HUDEP-2 (cell line): ENCODE data around the gene ACBD6.
"Not testable (repeated sequence)": the region's sequence is repeated elsewhere in the genome, so short reads cannot be mapped to it uniquely, and the experiment has no call there.

Experiments
- DNase-seq, 76 experiments: peaks; one replicate each; lab custom pipeline; 2025; ENCODE audit not compliant: unreplicated experiment in 76 of 76; lab: John Stamatoyannopoulos, UW

Gene ACBD6

DNA sequence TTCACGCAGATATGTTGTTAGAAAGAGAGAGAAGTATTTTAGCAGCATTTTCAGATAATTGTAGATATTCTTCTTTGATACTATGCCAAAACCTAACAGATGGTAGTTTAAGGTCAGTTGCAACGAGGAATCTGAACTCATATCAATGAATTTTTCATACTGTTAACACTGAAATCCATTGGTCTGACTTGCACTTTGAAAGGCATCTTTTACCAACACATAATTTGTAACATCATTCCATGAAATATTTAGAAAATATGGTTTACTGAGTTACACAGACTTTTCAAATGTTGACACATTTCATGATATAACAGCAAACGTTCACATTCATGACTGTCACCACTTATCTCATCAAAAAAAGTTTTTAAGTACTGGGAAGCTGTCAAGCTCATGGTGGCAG lies 4.6 kb downstream of the ACBD6 start:
- DNase-seq = no peak

DNA sequence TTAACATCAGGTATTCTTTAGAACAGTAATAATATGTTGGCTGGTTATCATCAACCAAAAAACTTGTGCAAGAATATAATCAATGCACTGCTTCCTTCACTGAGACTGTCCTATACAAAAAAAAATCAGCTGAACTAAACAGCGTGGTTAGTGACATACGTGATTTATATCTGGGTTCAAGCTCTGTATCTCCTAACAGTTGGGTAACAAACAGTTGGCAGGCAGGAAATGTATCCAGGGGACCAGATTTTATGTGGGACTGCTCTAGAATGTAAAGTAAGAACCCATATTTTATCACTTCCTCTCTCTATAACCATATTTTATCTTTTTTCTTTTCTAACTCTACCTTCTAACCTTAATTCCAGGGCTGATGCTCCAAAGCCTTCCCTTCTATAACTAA lies 8.0 kb downstream of the ACBD6 start:
- no peak for DNase-seq

DNA sequence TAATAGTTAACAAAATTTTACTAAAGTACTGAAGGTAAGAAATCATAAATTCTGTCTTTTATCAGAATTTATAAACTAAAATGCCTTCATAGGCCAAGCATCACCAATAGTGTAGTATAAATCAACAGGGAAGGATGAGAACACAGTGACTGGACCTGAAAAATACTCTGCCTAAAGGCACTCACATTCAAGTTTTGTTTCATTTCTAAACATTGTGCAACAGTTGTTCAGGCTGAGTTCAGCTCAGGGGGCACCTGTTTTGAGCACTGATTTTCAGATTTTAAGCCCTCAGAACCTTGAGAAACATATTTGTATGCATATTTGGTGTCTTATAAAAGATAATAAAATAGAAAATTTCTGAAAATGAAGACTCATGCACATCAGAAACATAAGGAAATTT lies 12.4 kb downstream of the ACBD6 start:
- no peak for DNase-seq

DNA sequence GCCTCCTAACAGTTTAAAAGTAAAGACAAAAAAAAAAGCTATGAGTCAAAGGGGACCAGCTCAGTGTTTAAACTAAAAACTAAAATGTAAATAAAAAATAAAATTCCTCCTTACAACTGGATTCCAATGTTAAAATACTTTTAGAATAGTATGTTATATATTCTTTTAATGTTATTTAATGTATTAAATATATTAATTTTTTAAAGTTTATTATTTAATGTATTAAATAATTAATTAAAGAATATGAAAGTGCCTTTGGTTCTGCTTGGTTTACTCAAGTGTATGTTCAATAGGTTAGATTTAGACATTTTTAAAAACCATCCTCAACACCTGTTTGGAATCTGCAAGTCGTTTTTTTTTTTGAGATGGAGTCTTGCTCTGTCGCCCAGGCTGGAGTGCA lies 13.1 kb downstream of the ACBD6 start:
- DNase-seq = no peak

DNA sequence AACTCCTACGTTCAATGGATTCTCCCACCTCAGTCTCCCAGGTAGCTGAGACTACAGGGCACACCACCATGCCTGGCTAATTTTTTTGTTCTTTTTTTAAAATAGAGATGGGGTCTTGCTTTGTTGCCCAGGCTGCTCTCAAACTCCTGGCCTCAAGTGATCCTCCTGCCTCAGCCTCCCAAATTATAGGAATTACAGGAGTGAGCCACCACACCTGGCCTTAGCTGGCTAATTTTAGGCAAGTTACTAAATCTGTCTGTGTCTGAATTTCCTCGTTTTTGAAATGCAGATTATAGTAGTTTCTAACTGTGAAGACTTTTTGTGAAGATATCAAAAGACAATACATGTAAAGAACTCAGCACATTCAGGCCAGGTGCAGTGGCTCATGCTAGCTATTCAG lies 13.7 kb downstream of the ACBD6 start:
- DNase-seq = no peak

DNA sequence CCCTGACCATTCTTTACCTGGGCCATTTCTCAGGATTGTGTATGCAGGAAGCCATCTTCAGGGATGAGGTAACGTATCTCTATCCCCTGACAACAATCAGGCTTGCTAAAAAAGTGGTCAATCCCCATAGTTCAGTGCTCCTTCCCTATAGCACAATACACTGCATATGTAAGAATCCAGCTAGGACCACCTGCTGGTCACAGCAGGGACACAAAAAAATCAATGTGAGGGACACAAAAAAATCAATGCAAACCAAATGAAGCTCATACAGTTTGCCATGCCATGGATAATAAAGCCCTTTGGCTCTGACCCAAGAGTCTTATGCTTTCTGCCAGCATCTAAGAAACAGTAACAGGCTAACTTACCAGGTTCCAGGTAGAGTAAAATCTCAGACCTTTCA lies 16.3 kb downstream of the ACBD6 start:
- no peak for DNase-seq

DNA sequence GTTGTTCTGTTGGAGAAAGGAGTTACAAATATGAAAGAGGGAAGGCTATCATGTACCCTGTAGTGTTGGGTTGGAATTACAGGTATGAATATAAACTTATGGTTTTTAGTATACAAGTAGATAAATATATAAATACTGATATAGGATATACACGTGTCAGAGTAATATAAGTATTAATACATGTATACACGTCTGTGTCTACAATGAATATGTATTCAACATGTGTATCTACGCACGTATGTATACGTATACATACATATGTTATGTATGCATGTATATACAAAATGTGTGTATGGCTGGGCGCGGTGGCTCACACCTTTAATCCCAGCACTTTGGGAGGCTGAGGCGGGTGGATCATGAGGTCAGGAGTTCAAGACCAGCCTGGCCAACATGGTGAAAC lies 17.9 kb downstream of the ACBD6 start:
- no peak for DNase-seq

DNA sequence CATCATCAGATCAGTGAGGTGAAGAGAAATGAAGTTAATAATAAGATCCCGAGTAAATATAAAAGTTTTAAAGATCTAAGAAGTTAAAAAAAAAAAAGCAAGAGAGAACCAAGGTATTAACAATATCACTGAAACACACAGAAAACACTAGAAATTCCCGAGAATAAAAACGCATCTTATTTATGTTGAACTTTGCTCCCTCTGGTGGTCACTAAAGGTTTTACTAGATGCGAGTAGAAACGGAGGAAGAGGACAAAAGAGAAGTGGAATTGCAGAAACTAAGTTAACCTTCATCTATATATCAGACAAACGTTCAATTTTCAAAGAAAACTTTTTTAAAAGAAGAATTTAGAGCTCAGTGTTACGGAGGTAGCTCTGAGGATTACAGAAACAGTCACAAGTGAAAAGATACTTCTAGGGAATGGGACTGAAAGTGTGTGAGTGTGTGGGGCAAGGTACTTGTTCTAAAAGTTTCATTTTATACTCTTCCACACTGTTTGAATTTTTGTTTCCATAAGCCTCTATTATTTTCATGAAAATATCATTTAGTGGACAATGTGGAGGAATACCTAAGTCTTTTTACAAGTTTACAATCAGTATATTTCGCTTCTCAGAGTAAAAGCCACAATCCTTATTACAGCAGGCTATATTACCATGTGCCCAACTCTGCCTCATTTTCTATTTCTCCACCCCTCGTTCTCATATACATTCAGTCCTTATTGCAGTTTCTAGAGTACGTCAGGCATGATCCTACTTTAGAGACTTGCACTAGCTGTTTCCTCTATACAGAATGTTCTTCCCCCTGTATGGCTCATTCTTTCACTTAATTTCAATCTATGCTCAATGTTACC lies 19.7 kb downstream of the ACBD6 start:
- DNase-seq = peak in 25 of 76 experiments; percentile 2 to 58 (median 23)

DNA sequence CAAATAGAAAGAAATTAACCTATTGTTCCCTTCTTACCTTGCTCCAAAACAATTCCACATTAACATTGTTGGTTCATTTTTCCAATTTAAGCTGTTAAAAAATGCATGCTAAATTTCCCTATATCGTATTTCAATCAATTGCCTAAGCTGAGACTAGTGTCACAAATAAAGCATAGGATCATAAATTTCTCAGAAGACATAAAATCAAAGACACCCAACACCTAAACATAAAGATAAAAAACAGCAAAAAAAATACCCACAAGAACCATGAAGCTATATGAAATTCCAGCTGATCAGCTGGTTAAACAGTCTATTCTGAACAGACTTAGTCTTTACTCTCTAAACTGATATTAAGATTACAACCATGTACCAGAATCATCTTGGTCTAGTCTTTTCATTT lies 32.3 kb downstream of the ACBD6 start:
- DNase-seq = no peak

DNA sequence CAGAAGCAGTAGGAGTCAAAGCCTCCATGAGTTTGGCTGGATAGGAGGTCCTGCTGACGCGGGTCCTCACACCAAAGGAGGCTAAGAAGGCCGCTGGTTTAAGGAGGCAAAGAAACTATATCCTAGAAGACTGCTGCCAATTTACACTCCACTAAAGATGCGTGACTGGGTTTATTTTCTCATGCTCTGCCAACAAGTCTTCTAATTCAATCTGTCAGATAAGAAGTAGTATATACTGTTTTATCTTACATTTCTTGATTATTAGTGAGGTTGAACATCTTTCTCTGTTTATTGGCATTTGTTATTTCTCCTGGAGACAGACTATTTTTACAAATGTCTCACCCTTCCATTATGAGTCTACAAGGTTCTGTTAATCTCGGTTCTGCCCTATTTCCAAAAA lies 34.1 kb downstream of the ACBD6 start:
- DNase-seq = no peak

DNA sequence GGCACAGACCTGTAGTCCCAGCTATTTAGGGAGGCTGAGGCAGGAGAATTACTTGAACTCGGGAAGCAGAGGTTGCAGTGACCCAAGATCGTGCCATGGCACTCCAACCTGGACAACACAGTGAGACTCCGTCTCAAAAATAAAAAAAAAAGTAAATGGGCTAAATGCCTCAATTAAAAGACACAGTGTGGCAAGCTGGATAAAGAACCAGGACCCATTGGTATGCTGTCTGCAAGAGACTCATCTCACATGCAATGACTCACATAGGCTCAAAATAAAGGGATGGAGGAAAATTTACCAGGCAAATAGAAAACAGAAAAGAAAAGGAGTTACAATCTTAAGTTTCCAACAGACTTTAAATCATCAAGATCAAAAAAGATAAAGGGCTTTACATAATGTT lies 40.3 kb downstream of the ACBD6 start:
- DNase-seq = no peak

DNA sequence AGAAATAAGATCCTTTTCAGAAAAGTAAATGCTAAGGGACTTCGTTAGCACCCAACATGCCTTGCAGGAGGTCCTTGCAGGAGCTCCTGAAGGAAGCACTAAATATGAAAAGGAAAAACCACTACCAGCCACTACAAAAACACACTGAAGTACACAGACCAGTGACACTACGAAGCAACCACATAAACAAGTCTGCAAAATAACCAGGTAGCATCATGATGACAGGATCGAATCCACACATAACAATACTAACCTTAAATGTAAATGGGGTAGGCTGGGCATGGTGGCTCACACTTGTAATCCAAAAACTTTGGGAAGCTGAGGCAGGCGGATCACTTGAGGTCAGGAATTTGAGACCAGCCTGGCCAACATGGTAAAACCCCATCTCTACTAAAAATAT lies 40.7 kb downstream of the ACBD6 start:
- DNase-seq = not testable (repeated sequence)

DNA sequence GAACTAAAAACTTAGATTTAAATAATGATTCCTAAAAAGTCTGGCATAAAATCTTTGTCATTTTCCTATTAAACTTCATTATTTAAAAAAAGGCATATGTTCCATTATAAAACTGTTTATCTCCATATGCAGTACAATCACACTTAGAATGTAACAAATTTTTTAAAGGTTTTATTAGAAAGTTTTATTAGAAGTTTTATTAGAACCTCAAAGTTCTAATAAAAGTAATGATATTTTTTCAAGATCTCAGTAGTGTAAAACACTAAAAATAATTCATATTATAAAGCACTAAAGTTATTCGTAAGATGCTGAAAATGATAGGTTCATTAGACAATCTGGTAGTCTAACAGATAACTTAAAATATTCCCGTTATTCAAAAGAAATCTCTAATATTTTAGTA lies 43.6 kb downstream of the ACBD6 start:
- DNase-seq = no peak

DNA sequence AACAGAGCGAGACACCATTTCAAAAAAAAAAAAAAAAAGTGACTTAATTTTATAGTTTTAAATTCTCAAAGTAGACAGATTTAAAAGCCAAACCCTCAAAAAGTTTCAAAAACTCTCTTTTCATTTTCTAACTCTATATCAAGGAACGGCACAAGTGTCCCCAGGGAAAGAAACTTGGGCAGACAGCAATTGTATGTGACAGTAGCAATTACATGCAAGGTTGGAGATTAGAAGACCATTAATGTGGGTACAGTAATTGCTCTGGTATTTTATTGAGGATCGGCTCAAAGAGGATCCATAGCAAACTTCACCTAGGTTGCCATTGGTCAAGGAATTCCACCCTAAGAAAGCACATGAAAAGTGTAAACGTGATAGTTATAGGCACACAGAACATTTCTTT lies 46.2 kb downstream of the ACBD6 start:
- DNase-seq = no peak

DNA sequence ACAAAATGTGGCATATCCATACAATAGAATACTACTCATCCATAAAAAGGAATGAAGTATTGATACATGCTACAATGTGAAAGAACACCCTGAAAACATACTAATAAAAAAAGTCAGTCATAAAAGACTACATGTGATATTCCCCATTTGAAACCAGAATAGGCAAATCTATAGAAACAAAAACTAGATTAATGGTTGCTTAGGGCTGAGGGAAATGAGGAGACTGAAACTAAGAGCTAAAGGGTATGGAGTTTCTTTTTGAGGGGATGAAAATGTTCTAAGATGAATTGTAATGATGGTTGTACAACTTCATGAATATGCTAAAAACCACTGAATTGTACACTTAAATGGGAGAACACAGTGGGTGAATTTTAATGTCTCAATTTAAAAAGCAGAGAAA lies 50.9 kb downstream of the ACBD6 start:
- DNase-seq = no peak

DNA sequence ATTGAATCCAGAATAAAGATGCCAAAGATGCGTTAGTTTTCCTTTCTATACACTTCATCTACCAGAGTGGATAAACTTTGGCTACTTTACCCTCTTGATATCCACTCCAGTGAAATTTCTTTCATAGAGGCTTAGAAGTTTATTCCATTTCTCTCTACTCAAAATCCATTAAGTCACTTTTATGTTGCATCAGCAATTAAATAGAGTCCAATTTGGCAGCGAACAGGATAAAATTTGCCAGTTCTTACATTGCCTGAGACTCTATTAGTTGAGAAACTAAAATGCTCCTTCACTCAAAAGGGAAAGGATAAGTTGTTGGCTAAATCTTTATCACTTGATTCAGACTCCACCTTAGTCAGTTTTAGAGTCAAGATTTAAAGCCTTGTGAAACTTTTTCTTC lies 57.9 kb downstream of the ACBD6 start:
- DNase-seq = no peak

DNA sequence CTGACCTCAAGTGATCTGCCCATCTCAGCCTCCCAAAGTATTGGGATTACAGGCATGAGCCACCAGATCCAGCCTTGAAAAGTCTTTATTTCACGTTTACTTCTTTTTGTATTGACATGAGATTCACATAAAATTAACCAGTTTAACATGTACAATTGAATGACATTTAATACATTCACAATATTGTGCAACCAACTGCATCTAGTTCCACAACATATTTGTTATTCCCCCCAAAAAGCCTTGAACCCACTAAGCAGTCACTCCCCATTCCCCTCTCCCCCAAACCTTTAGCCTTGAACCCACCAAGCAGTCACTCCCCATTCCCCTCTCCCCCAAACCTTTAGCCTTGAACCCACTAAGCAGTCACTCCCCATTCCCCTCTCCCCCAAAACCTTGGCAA lies 62.0 kb downstream of the ACBD6 start:
- DNase-seq = no peak

DNA sequence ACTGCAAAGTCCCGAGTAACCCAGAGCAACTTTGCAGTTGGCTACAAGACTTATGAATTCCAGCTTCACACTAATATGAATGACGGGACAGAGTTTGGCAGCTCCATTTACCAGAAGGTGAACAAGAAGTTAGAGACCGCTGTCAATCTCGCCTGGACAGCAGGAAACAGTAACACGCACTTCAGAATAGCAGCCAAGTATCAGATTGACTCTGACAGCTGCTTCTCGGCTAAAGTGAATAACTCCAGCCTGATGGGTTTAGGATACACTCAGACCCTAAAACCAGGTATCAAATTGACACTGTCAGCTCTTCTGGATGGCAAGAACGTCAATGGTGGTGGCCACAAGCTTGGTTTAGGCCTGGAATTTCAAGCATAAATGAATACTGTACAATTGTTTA lies 66.8 kb downstream of the ACBD6 start:
- no peak for DNase-seq

DNA sequence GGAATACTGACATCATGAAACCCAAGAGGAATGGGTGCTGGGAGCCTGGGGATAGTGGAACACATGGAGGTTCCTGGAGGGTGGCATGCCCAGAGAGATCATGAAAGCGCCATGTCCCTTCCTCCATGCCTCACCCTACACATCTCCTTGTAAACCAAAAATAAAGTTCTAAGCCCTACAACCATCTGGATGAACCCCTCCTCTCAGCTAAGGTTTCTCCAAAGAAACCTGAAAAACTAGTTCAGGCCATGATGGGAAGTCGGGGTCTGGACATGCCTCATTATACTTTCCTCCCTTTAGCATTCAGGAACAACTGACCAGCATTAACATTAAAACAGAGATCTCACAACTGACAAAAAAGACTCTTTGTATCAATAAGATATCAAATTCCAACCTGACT lies 68.5 kb downstream of the ACBD6 start:
- no peak for DNase-seq

DNA sequence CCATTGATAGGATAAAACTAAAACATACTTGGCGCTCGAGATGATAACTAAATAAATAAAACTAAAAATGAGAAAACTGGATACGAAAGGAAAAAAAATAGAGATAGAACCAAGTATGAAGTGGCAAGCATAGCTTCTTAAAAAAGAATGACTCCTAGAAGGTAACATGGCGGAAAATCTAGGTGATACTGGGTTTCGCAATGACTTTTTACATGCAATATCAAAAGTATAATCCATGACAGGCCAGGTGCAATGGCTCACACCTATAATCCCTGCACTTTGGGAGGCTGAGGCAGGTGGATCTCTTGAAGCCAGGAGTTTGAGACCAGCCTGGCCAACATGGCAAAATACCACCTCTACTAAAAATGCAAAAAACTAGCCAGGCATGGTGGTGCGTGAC lies 70.7 kb downstream of the ACBD6 start:
- DNase-seq = no peak

DNA sequence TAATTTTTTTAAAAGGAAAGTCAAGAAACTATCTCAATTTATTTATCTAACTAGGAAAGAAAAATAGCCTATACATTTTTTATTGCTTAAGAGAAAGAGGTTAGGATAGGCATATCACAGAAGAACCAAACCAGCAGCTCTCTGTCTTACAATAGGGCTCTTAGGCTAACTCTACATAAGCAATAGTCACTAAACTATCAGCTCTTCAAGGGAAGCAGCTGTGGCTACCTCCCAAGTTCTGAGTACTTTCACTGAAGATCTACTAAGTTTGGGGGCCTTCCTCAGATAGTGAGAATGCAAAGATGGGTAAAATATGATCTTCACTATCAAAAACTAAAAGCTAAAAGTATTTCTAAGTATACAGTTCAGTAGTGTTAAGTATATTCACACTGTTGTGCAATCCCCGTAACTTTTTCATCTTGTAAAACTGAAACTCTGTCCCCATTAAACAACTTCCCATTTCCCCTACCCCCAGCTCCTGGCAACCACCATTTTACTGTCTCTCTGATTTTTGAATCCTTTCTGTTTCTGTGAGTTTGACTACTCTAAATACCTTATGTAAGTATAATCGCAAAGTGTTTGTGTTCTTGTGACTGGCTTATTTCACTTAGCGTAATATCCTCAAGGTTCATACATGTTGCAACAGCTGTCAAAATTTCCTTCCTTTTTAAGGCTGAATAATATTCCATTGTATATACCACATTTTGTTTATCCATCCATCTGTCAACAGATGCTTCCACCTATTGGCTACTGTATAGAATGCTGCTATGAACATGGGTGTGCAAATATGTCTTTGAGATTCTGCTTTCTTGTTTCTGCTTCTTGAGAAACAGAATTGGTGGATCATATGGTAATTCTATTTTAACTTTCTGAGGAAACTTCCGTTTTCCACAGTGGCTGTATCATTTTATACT lies 73.3 kb downstream of the ACBD6 start:
- no peak for DNase-seq

DNA sequence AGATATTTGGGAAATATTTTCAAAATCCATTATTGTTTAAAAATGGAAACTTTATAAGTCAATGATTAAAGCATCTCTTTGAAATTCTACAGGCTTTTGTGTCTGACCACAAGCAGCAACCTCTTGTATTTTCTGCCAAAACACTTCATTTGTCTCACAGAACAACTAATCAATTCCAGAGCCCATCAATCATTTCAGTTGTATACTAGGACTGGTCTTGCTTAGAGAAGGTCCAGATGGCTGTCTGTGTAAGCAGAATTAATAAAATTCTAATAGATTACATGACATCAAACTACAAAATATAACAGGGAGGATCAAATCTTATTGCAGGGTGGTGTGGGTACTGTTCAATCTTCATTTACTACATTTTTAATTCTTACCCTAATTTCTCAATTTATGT lies 76.4 kb downstream of the ACBD6 start:
- DNase-seq = no peak
